Adipocyte (in vitro differentiated cells): ENCODE data around the gene SPATA12.
A peak's percentile ranks its signal among the peaks of the same experiment; 100 is the strongest.

ENCODE experiments used
- DNase-seq: peaks from one replicate; pipeline ENCODE4 v3.0.0-alpha.2; 2015; ENCODE audit warnings: low read depth
- H3K27me3 ChIP-seq: replicated peaks from 2 replicates; pipeline ENCODE4 v1.7.0; 2013; ENCODE audit warnings: mild to moderate bottlenecking, low read length, moderate library complexity; ENCODE audit not compliant: control insufficient read depth, insufficient read depth
- H3K36me3 ChIP-seq: 2 replicates; pipeline ENCODE4 v1.7.0; 2013; ENCODE audit warnings: low read length, mild to moderate bottlenecking, moderate library complexity; ENCODE audit not compliant: control insufficient read depth, insufficient read depth, severe bottlenecking
- H3K4me1 ChIP-seq: 2 replicates; pipeline ENCODE4 v1.7.0; 2013; ENCODE audit warnings: mild to moderate bottlenecking, low read length, moderate library complexity; ENCODE audit not compliant: control insufficient read depth, insufficient read depth
- H3K4me3 ChIP-seq: 2 replicates; pipeline ENCODE4 v1.7.0; 2013; ENCODE audit warnings: mild to moderate bottlenecking, low read length, moderate library complexity
- H3K9ac ChIP-seq: 2 replicates; pipeline ENCODE4 v1.7.0; 2013; ENCODE audit warnings: mild to moderate bottlenecking, low read length, moderate library complexity
- H3K9me3 ChIP-seq: 2 replicates; pipeline ENCODE4 v1.7.0; 2013; ENCODE audit warnings: mild to moderate bottlenecking, low read length, moderate library complexity; ENCODE audit not compliant: control insufficient read depth

The SPATA12 gene

GRCh38 chr3:57086201-57086600 lies 25.7 kb downstream of the SPATA12 start:
- no peaks in the 10 kb centered on the region for H3K9me3 ChIP-seq

GRCh38 chr3:57087361-57088092 lies 27.1 kb downstream of the SPATA12 start:
- DNase-seq = no peak
- Histone ChIP-seq H3K4me1 (peaks cover 36% of the 10 kb centered on the region), H3K27me3 (no peaks in the 10 kb centered on the region), H3K4me3 (no peak overlapping the region), H3K36me3 (no peaks in the 10 kb centered on the region), H3K9ac (no peak overlapping the region), H3K9me3 (no peaks in the 10 kb centered on the region)

More at GRCh38 chr3:57086201-57086600, 25.7 kb downstream of the SPATA12 start:
- no peaks in the 10 kb centered on the region for H3K36me3 ChIP-seq
- peaks cover 27% of the 10 kb centered on the region for H3K4me1 ChIP-seq
- no peak overlapping the region for H3K4me3 ChIP-seq
- peak overlapping the region; percentile 4 for H3K9ac ChIP-seq
- no peaks in the 10 kb centered on the region for H3K27me3 ChIP-seq
- DNase-seq = no peak

GRCh38 chr3:57088503-57088902 lies 28.0 kb downstream of the SPATA12 start:
- Histone ChIP-seq H3K36me3 (no peaks in the 10 kb centered on the region), H3K4me3 (no peak overlapping the region), H3K9ac (no peak overlapping the region), H3K4me1 (peaks cover 36% of the 10 kb centered on the region), H3K9me3 (no peaks in the 10 kb centered on the region), H3K27me3 (no peaks in the 10 kb centered on the region)
- DNase-seq = no peak

GRCh38 chr3:57089043-57089442 lies 28.6 kb downstream of the SPATA12 start:
- Histone ChIP-seq H3K4me1 (peaks cover 42% of the 10 kb centered on the region), H3K9me3 (no peaks in the 10 kb centered on the region), H3K4me3 (no peak overlapping the region), H3K9ac (no peak overlapping the region), H3K36me3 (no peaks in the 10 kb centered on the region), H3K27me3 (no peaks in the 10 kb centered on the region)
- DNase-seq = no peak

GRCh38 chr3:57091521-57092273 lies 31.2 kb downstream of the SPATA12 start:
- H3K9me3 ChIP-seq = no peaks in the 10 kb centered on the region
- no peak overlapping the region for H3K4me3 ChIP-seq
- H3K27me3 ChIP-seq = no peaks in the 10 kb centered on the region
- H3K9ac ChIP-seq = peak overlapping the region; percentile 13
- no peaks in the 10 kb centered on the region for H3K36me3 ChIP-seq
- H3K4me1 ChIP-seq = peaks cover 44% of the 10 kb centered on the region
- peak; percentile 26 for DNase-seq

- Histone ChIP-seq H3K4me1 (peaks cover 33% of the 10 kb centered on the region), H3K9ac (peak overlapping the region; percentile 65), H3K27me3 (no peaks in the 10 kb centered on the region), H3K9me3 (no peaks in the 10 kb centered on the region), H3K4me3 (peak overlapping the region; percentile 63), H3K36me3 (no peaks in the 10 kb centered on the region)
- no peak for DNase-seq
These were observed 33.0 kb downstream of the SPATA12 start for GRCh38 chr3:57093489-57093888.

- Histone ChIP-seq H3K9ac (peak overlapping the region; percentile 65), H3K27me3 (no peaks in the 10 kb centered on the region), H3K36me3 (no peaks in the 10 kb centered on the region), H3K4me3 (peak overlapping the region; percentile 63), H3K4me1 (peaks cover 39% of the 10 kb centered on the region), H3K9me3 (no peaks in the 10 kb centered on the region)
- no peak for DNase-seq
These were observed 33.6 kb downstream of the SPATA12 start for GRCh38 chr3:57093971-57094535.

GRCh38 chr3:57094575-57094974 lies 34.1 kb downstream of the SPATA12 start:
- Histone ChIP-seq H3K4me3 (peak overlapping the region; percentile 63), H3K36me3 (no peaks in the 10 kb centered on the region), H3K9me3 (no peaks in the 10 kb centered on the region), H3K9ac (peak overlapping the region; percentile 65), H3K4me1 (peaks cover 44% of the 10 kb centered on the region), H3K27me3 (no peaks in the 10 kb centered on the region)
- peak; percentile 19 for DNase-seq

- H3K9me3 ChIP-seq = no peaks in the 10 kb centered on the region
- no peaks in the 10 kb centered on the region for H3K36me3 ChIP-seq
These were observed 34.9 kb downstream of the SPATA12 start for GRCh38 chr3:57095363-57095762.

GRCh38 chr3:57097536-57097935 lies 37.1 kb downstream of the SPATA12 start:
- Histone ChIP-seq H3K27me3 (no peaks in the 10 kb centered on the region), H3K36me3 (no peaks in the 10 kb centered on the region)

More at GRCh38 chr3:57095363-57095762, 34.9 kb downstream of the SPATA12 start:
- peaks cover 47% of the 10 kb centered on the region for H3K4me1 ChIP-seq
- no peaks in the 10 kb centered on the region for H3K27me3 ChIP-seq
- no peak for DNase-seq
- H3K9ac ChIP-seq = no peak overlapping the region
- H3K4me3 ChIP-seq = no peak overlapping the region

More at GRCh38 chr3:57097536-57097935, 37.1 kb downstream of the SPATA12 start:
- H3K9me3 ChIP-seq = no peaks in the 10 kb centered on the region
- H3K4me1 ChIP-seq = peaks cover 33% of the 10 kb centered on the region
- H3K9ac ChIP-seq = no peak overlapping the region
- no peak overlapping the region for H3K4me3 ChIP-seq
- no peak for DNase-seq
